A673 (cell line): Measurements from ENCODE around the gene GDPD5.

Experiments
- EZH2 ChIP-seq: fragments of 200-600 bp; sonication (generic); IDR thresholded peaks from 2 replicates; pipeline ENCODE4 v1.6.1; 2017; ENCODE audit warnings: borderline replicate concordance, low read depth, mild to moderate bottlenecking, mixed read lengths, antibody characterized with exemption, low read length; ENCODE audit not compliant: poor library complexity, severe bottlenecking
- TF ChIP-seq, protein P1 (sequence below): fragments of 300-800, 200-600 bp; sonication (generic); conservative IDR thresholded peaks from 2 replicates; pipeline ENCODE4 v1.5.1; 2017; ENCODE audit warnings: low read depth, mild to moderate bottlenecking, antibody characterized with exemption, low read length, moderate library complexity, mixed read lengths

DNA sequence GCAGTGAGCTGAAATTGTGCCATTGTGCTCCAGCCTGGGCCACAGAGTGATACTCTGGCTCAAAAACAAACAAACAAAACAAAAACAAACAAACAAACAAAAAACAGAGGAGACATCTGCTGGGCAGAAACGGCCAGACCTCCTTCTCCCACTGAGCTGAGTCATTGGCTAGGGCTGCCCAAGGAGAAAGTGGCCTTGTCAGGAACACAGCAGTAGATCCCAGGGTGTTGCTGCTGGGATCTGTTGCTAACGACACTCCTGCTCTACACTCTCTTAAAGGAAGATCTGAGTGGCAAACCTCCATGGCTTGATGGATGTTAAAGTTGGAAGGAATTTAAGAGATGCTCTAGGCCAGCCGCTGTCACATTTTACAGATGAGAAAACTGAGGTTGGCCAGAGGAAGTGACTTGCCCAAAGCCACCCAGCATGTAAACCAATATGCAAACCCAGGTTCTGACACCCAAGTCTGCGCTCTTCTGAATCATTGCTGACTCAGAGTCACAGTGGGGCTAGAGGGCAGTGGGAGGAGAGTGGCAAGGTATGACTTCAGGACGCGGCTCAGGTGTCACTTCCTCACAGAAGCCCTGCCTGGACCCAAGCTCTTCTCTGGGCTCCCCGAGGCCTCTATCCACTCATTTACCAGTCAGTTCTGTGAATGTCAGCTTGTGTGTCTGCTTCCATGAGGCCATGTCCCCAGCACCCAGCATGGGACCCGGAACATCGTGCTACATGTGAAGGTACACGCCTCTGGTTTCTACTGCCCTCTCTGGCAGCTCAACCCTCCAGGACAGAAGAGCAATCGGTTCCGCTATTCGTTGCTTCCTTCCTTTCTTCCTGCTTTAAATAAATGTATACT is 11.3 kb upstream of the GDPD5 start:
- TF ChIP-seq, protein P1, sequence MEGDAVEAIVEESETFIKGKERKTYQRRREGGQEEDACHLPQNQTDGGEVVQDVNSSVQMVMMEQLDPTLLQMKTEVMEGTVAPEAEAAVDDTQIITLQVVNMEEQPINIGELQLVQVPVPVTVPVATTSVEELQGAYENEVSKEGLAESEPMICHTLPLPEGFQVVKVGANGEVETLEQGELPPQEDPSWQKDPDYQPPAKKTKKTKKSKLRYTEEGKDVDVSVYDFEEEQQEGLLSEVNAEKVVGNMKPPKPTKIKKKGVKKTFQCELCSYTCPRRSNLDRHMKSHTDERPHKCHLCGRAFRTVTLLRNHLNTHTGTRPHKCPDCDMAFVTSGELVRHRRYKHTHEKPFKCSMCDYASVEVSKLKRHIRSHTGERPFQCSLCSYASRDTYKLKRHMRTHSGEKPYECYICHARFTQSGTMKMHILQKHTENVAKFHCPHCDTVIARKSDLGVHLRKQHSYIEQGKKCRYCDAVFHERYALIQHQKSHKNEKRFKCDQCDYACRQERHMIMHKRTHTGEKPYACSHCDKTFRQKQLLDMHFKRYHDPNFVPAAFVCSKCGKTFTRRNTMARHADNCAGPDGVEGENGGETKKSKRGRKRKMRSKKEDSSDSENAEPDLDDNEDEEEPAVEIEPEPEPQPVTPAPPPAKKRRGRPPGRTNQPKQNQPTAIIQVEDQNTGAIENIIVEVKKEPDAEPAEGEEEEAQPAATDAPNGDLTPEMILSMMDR: no peak
- TF ChIP-seq EZH2: no peak
